K562 (cell line): ENCODE results near the gene ALDH16A1. TPM values are rescaled to one million over a fixed set of nuclear protein-coding genes. Genes with fewer than 3 reads are reported as not detected.
A peak's percentile ranks its signal among the peaks of the same experiment; 100 is the strongest.

Experiments
- DDX20 ChIP-seq: fragments of 450-650 bp; IDR thresholded peaks from 2 replicates; pipeline ENCODE4 v1.6.1; 2016; ENCODE audit warnings: missing genetic modification characterization, low read depth, mild to moderate bottlenecking, missing compliant biosample characterization, moderate library complexity
- MEF2D ChIP-seq: conservative IDR thresholded peaks from 2 replicates; pipeline ENCODE4 v1.6.1; 2016; ENCODE audit warnings: low read depth, missing genetic modification characterization, missing compliant biosample characterization
- NFYB ChIP-seq: IDR thresholded peaks from 2 replicates; pipeline ENCODE4 v1.6.1; 2011; ENCODE audit warnings: mild to moderate bottlenecking, moderate library complexity; ENCODE audit not compliant: insufficient read length; ENCODE audit errors: extremely low read depth
- POLR2B ChIP-seq: fragments of 450-650 bp; IDR thresholded peaks from 2 replicates; pipeline ENCODE4 v1.6.1; 2018; ENCODE audit warnings: low read depth; ENCODE audit not compliant: partially characterized antibody
- PURB ChIP-seq: sonication (generic); formaldehyde crosslinking; IDR thresholded peaks from 2 replicates; pipeline ENCODE4 v1.9.0; 2021; ENCODE audit warnings: low read depth, mild to moderate bottlenecking, missing genetic modification reagents
- RAD21 ChIP-seq, 2 experiments: fragments of 250-450 bp in 1 of 2; fragments of 450-650 bp in 1 of 2; sonication (Bioruptor Pico) in 1 of 2; formaldehyde crosslinking in 1 of 2; IDR thresholded peaks in 1 of 2; conservative IDR thresholded peaks in 1 of 2; 2 replicates each; pipeline versions ENCODE4 v1.4.0 to v1.8.0; 2020 to 2022; ENCODE audit warnings: mild to moderate bottlenecking in 2 of 2, moderate library complexity in 1 of 2
- SMARCA4 ChIP-seq: fragments of 450-650 bp; IDR thresholded peaks from 2 replicates; pipeline ENCODE4 v1.6.1; 2016
- SMC3 ChIP-seq: conservative IDR thresholded peaks from 2 replicates; pipeline ENCODE4 v1.6.1; 2011; ENCODE audit warnings: low read depth, low read length, improper control_type of control experiment; ENCODE audit not compliant: insufficient read depth
- SP1 ChIP-seq: sonication (generic); formaldehyde crosslinking; IDR thresholded peaks from 2 replicates; pipeline ENCODE4 v1.8.1; 2022; ENCODE audit warnings: mild to moderate bottlenecking, missing genetic modification reagents
- XRCC5 ChIP-seq: fragments of 200-400 bp; formaldehyde crosslinking; IDR thresholded peaks from 2 replicates; pipeline ENCODE4 v1.6.1; 2017; ENCODE audit warnings: low read depth, mild to moderate bottlenecking, low read length
- YY1 ChIP-seq, 3 experiments: IDR thresholded peaks; 2 replicates each; pipeline ENCODE4 v1.6.1; 2011; ENCODE audit warnings: low read length in 2 of 3, mild to moderate bottlenecking in 2 of 3, moderate library complexity in 2 of 3, borderline replicate concordance in 1 of 3, control low read depth in 1 of 3, low read depth in 1 of 3; ENCODE audit not compliant: insufficient read depth in 3 of 3, insufficient replicate concordance in 2 of 3, control insufficient read depth in 1 of 3, insufficient read length in 1 of 3; ENCODE audit errors: extremely low read depth in 1 of 3
- ZFP30 ChIP-seq: fragments of 250-450 bp; sonication (Bioruptor Pico); IDR thresholded peaks from 2 replicates; pipeline ENCODE4 v1.8.0; 2022; ENCODE audit warnings: moderate library complexity, mild to moderate bottlenecking, inconsistent platforms, borderline replicate concordance
- ZKSCAN3 ChIP-seq: fragments of 250-450 bp; sonication (Bioruptor Pico); IDR thresholded peaks from 2 replicates; pipeline ENCODE4 v1.4.0; 2020
- ZNF561 ChIP-seq: fragments of 450-650 bp; formaldehyde crosslinking; conservative IDR thresholded peaks from 2 replicates; pipeline ENCODE4 v1.4.0; 2020; ENCODE audit warnings: mild to moderate bottlenecking, moderate library complexity
- ZNF644 ChIP-seq: fragments of 200-800 bp; sonication (Bioruptor generic); IDR thresholded peaks from 2 replicates; pipeline ENCODE4 v1.6.1; 2016; ENCODE audit warnings: low read depth, missing genetic modification characterization, missing compliant biosample characterization
- ZNF707 ChIP-seq: fragments of 250-450 bp; sonication (Bioruptor Pico); conservative IDR thresholded peaks from 2 replicates; pipeline ENCODE4 v1.8.0; 2022; ENCODE audit warnings: inconsistent platforms, mild to moderate bottlenecking, moderate library complexity
- polyA plus RNA-seq, 8 experiments: library from polyadenylated mRNA; depleted of rRNA in 4 of 8; stranded (reverse) in 5 of 8; unstranded in 3 of 8; fragments of >200 nt; fragmentation: Nextera tagmentation in 2 of 8; fragmentation: Illumina TruSeq in 1 of 8; extraction: Ambion mirVana in 2 of 8; extraction: Trizol in 1 of 8; gene quantifications; 2 replicates each; pipeline versions ENCODE4 v1.2.1 to v1.2.3, GENCODE V29; 2011 to 2014; ENCODE audit warnings: inconsistent platforms in 1 of 8, missing spikeins in 1 of 8
- total RNA-seq, 7 experiments: library from RNA; depleted of rRNA in 6 of 7; stranded (reverse); fragments of >200 nt in 6 of 7; fragmentation: Illumina TruSeq in 2 of 7; extraction: Trizol in 2 of 7; gene quantifications; 2 replicates each; pipeline versions ENCODE4 v1.2.1 to v1.2.3, GENCODE V29; 2011 to 2021; ENCODE audit warnings: low replicate concordance in 1 of 7
- TF ChIP-seq, protein P1 (sequence below): conservative IDR thresholded peaks from 2 replicates; pipeline ENCODE4 v1.6.1; 2011; ENCODE audit warnings: low read depth, mild to moderate bottlenecking, low read length; ENCODE audit not compliant: control insufficient read depth
- TF ChIP-seq, protein P2 (sequence below): fragments of 200-800 bp; sonication (Bioruptor generic); IDR thresholded peaks from 2 replicates; pipeline ENCODE4 v1.6.1; 2017; ENCODE audit warnings: missing genetic modification characterization, missing compliant biosample characterization
- TF ChIP-seq, protein P3 (sequence below): fragments of 150-350 bp; conservative IDR thresholded peaks from 2 replicates; pipeline ENCODE4 v1.6.1; 2014; ENCODE audit warnings: low read length
- TF ChIP-seq, protein P4 (sequence below): fragments of 250-450 bp; sonication (Bioruptor Pico); IDR thresholded peaks from 2 replicates; pipeline ENCODE4 v1.4.0; 2020; ENCODE audit warnings: borderline replicate concordance

Gene ALDH16A1
- total and polyA plus RNA-seq, 9 of the 15 experiments (the other 6 are each of a cell fraction or from before 2014, with no cell fraction given), result 2.2 to 52.2 (median 7.6) TPM

- TF ChIP-seq SMARCA4 (0 out of 2 replicates have a peak, but pooled peaks have one; percentile 9), RAD21 (CRISPR knock-in tag; conservative IDR thresholded peaks at IDR 0.05 in 1 of 2, IDR thresholded peaks at IDR 0.05 in 1 of 2) (peak; percentile 36 to 64), ZFP30 (CRISPR knock-in tag) (no peak), MEF2D (tag) (no peak), NFYB (no peak), ZNF561 (CRISPR knock-in tag) (no peak), YY1 (IDR thresholded peaks at IDR 0.05; ENCODE audit: borderline replicate concordance in 1 of 3, control insufficient read depth in 1 of 3, extremely low read depth in 1 of 3, insufficient read depth in 3 of 3, insufficient read length in 1 of 3, insufficient replicate concordance in 2 of 3, low read depth in 1 of 3, low read length in 2 of 3) (peak in 2 of 3 experiments; percentile 29 to 37), ZKSCAN3 (no peak), XRCC5 (no peak), DDX20 (tag) (no peak), ZNF644 (no peak), ZNF707 (CRISPR knock-in tag) (no peak), SMC3 (0 out of 2 replicates have a peak, but pooled peaks have one; percentile 8), SP1 (CRISPR knock-in tag) (peak; percentile 57), PURB (CRISPR knock-in tag) (no peak), POLR2B (no peak)
- TF ChIP-seq, protein P1, sequence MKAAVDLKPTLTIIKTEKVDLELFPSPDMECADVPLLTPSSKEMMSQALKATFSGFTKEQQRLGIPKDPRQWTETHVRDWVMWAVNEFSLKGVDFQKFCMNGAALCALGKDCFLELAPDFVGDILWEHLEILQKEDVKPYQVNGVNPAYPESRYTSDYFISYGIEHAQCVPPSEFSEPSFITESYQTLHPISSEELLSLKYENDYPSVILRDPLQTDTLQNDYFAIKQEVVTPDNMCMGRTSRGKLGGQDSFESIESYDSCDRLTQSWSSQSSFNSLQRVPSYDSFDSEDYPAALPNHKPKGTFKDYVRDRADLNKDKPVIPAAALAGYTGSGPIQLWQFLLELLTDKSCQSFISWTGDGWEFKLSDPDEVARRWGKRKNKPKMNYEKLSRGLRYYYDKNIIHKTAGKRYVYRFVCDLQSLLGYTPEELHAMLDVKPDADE, result no peak
- TF ChIP-seq, protein P2, sequence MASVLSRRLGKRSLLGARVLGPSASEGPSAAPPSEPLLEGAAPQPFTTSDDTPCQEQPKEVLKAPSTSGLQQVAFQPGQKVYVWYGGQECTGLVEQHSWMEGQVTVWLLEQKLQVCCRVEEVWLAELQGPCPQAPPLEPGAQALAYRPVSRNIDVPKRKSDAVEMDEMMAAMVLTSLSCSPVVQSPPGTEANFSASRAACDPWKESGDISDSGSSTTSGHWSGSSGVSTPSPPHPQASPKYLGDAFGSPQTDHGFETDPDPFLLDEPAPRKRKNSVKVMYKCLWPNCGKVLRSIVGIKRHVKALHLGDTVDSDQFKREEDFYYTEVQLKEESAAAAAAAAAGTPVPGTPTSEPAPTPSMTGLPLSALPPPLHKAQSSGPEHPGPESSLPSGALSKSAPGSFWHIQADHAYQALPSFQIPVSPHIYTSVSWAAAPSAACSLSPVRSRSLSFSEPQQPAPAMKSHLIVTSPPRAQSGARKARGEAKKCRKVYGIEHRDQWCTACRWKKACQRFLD (CRISPR knock-in tag), result no peak
- TF ChIP-seq, protein P3, sequence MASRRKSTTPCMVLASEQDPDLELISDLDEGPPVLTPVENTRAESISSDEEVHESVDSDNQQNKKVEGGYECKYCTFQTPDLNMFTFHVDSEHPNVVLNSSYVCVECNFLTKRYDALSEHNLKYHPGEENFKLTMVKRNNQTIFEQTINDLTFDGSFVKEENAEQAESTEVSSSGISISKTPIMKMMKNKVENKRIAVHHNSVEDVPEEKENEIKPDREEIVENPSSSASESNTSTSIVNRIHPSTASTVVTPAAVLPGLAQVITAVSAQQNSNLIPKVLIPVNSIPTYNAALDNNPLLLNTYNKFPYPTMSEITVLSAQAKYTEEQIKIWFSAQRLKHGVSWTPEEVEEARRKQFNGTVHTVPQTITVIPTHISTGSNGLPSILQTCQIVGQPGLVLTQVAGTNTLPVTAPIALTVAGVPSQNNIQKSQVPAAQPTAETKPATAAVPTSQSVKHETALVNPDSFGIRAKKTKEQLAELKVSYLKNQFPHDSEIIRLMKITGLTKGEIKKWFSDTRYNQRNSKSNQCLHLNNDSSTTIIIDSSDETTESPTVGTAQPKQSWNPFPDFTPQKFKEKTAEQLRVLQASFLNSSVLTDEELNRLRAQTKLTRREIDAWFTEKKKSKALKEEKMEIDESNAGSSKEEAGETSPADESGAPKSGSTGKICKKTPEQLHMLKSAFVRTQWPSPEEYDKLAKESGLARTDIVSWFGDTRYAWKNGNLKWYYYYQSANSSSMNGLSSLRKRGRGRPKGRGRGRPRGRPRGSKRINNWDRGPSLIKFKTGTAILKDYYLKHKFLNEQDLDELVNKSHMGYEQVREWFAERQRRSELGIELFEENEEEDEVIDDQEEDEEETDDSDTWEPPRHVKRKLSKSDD, result no peak
- TF ChIP-seq, protein P4, sequence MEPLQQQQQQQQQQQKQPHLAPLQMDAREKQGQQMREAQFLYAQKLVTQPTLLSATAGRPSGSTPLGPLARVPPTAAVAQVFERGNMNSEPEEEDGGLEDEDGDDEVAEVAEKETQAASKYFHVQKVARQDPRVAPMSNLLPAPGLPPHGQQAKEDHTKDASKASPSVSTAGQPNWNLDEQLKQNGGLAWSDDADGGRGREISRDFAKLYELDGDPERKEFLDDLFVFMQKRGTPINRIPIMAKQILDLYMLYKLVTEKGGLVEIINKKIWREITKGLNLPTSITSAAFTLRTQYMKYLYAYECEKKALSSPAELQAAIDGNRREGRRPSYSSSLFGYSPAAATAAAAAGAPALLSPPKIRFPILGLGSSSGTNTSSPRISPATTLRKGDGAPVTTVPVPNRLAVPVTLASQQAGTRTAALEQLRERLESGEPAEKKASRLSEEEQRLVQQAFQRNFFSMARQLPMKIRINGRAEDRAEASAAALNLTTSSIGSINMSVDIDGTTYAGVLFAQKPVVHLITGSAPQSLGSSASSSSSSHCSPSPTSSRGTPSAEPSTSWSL, result no peak
Measured at GRCh38 chr19:49430678-49431329, 22.2 kb upstream of the ALDH16A1 start (continued).
